ENCODE measurements around the gene NKD1.

- TF ChIP-seq L3MBTL2 (conservative IDR thresholded peaks at IDR 0.05) = no peak
- TF ChIP-seq SUZ12 (IDR thresholded peaks at IDR 0.05) = no peak
- no peak for TF ChIP-seq ARNT (IDR thresholded peaks at IDR 0.05)
These were observed 137.4 kb downstream of the NKD1 start for GRCh38 chr16:50685462-50686063.
